Astrocyte (in vitro differentiated cells and primary cell): Measurements from ENCODE around the gene FHL2. TPM values are rescaled to one million over a fixed set of nuclear protein-coding genes. Genes with fewer than 3 reads are reported as not detected.

Experiments
- DNase-seq: peaks from one replicate; pipeline ENCODE4 v3.0.0-alpha.2; 2010; ENCODE audit warnings: low read depth
- FAIRE-seq: peaks from 2 replicates; lab custom pipeline; 2011; peaks lifted over from hg19 to GRCh38; lab: Jason Lieb, UNC
- H2AFZ ChIP-seq: 2 replicates; pipeline ENCODE4 v1.6.0; 2012; ENCODE audit warnings: low read depth, low read length, inconsistent platforms
- H3K27ac ChIP-seq: 2 replicates; pipeline ENCODE4 v1.5.1; 2011; ENCODE audit warnings: low read depth, low read length, inconsistent platforms
- H3K27me3 ChIP-seq: 2 replicates; pipeline ENCODE4 v1.6.0; 2011; ENCODE audit warnings: low read length, inconsistent platforms; ENCODE audit not compliant: insufficient read depth
- H3K36me3 ChIP-seq: 2 replicates; pipeline ENCODE4 v1.5.1; 2011; ENCODE audit warnings: low read length, inconsistent platforms; ENCODE audit not compliant: insufficient read depth
- H3K4me1 ChIP-seq: 2 replicates; pipeline ENCODE4 v1.5.1; 2011; ENCODE audit warnings: low read length, inconsistent platforms; ENCODE audit not compliant: insufficient read depth
- H3K4me2 ChIP-seq: 2 replicates; pipeline ENCODE4 v1.6.0; 2012; ENCODE audit warnings: low read length, inconsistent platforms
- H3K4me3 ChIP-seq: 2 replicates; pipeline ENCODE4 v1.5.1; 2011; ENCODE audit warnings: low read depth, mild to moderate bottlenecking, low read length, inconsistent platforms; ENCODE audit not compliant: insufficient read depth
- H3K79me2 ChIP-seq: 2 replicates; pipeline ENCODE4 v1.6.0; 2012; ENCODE audit warnings: mild to moderate bottlenecking, low read length, inconsistent platforms; ENCODE audit not compliant: insufficient read depth
- H3K9ac ChIP-seq: 2 replicates; pipeline ENCODE4 v1.6.0; 2012; ENCODE audit warnings: mild to moderate bottlenecking, low read length, inconsistent platforms
- H3K9me3 ChIP-seq: 2 replicates; pipeline ENCODE4 v1.5.1; 2012; ENCODE audit warnings: low read depth, mild to moderate bottlenecking, low read length, inconsistent platforms; ENCODE audit not compliant: insufficient read depth
- H4K20me1 ChIP-seq: 2 replicates; pipeline ENCODE4 v1.6.0; 2012; ENCODE audit warnings: low read length, inconsistent platforms; ENCODE audit not compliant: insufficient read depth
- H3K27ac Mint-ChIP-seq: one replicate; pipeline ENCODE4 v1.8.0; 2021; ENCODE audit warnings: mild to moderate bottlenecking, mixed read lengths; ENCODE audit not compliant: unreplicated experiment
- H3K27me3 Mint-ChIP-seq: one replicate; pipeline ENCODE4 v1.8.0; 2021; ENCODE audit warnings: low read depth, mixed read lengths; ENCODE audit not compliant: unreplicated experiment
- H3K36me3 Mint-ChIP-seq: one replicate; pipeline ENCODE4 v1.8.0; 2021; ENCODE audit warnings: low read depth, mixed read lengths; ENCODE audit not compliant: unreplicated experiment
- H3K4me1 Mint-ChIP-seq: one replicate; pipeline ENCODE4 v1.8.0; 2021; ENCODE audit warnings: low read depth, mixed read lengths; ENCODE audit not compliant: unreplicated experiment
- H3K4me3 Mint-ChIP-seq: one replicate; pipeline ENCODE4 v1.8.0; 2021; ENCODE audit warnings: mild to moderate bottlenecking, moderate library complexity, mixed read lengths; ENCODE audit not compliant: unreplicated experiment
- H3K9me3 Mint-ChIP-seq: one replicate; pipeline ENCODE4 v1.8.0; 2021; ENCODE audit warnings: mild to moderate bottlenecking, mixed read lengths; ENCODE audit not compliant: unreplicated experiment
- CTCF ChIP-seq: IDR thresholded peaks from 2 replicates; pipeline ENCODE4 v1.5.1; 2011; ENCODE audit warnings: low read depth, mild to moderate bottlenecking, inconsistent platforms, low read length, moderate library complexity; ENCODE audit not compliant: insufficient read depth
- EZH2 ChIP-seq: IDR thresholded peaks from 2 replicates; pipeline ENCODE4 v1.6.1; 2012; ENCODE audit warnings: mild to moderate bottlenecking, low read length, inconsistent platforms; ENCODE audit not compliant: insufficient read depth
- total RNA-seq: library from RNA; stranded (reverse); gene quantifications from 2 replicates; pipeline ENCODE4 v1.2.1, GENCODE V29; 2021

The FHL2 gene
- total RNA-seq, 1 donor from 2014 or later = 104 TPM

DNA sequence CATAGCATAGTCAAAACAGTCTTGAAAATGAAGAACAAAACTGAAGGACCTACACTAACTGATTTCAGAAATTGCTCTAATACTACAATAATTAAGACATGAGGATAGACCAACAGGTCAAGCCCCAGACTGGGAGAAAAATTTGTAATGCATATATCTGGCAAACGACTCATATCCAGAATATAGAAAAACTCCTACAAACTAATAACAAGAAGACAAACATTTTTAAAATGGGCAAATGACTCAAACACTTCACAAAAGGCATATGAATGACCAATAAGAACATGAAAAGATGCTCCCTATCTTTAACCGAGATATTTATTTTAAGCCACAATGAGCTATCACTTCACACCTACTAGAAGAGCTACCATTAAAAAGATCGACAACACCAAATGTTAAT is 83.5 kb downstream of the FHL2 start:
- Mint-ChIP-seq H3K4me1 (peaks cover 18% of the 10 kb centered on the region), H3K36me3 (no peaks in the 10 kb centered on the region), H3K27ac (no peak overlapping the region), H3K9me3 (no peaks in the 10 kb centered on the region), H3K27me3 (no peaks in the 10 kb centered on the region), H3K4me3 (no peak overlapping the region)
- H3K79me2 ChIP-seq = peaks cover 52% of the 10 kb centered on the region
- no peaks in the 10 kb centered on the region for H3K4me1 ChIP-seq
- H3K9ac ChIP-seq = no peak overlapping the region
- H3K27ac ChIP-seq = no peak overlapping the region
- no peaks in the 10 kb centered on the region for H3K9me3 ChIP-seq
- TF ChIP-seq CTCF = no peak
- no peak for TF ChIP-seq EZH2
- H4K20me1 ChIP-seq = peaks cover 33% of the 10 kb centered on the region
- H2AFZ ChIP-seq = no peak overlapping the region
- no peak overlapping the region for H3K4me3 ChIP-seq
- FAIRE-seq (no peak), DNase-seq (no peak)
- H3K36me3 ChIP-seq = no peaks in the 10 kb centered on the region
- H3K4me2 ChIP-seq = no peak overlapping the region
- no peaks in the 10 kb centered on the region for H3K27me3 ChIP-seq

GRCh38 chr2:105313877-105314276 is 85.0 kb downstream of the FHL2 start:
- H3K9me3 Mint-ChIP-seq = peaks cover 2% of the 10 kb centered on the region
- Histone ChIP-seq H3K27ac (no peak overlapping the region), H2AFZ (no peak overlapping the region), H3K36me3 (no peaks in the 10 kb centered on the region), H3K4me3 (no peak overlapping the region), H3K4me2 (no peak overlapping the region), H3K4me1 (no peaks in the 10 kb centered on the region), H4K20me1 (peaks cover 43% of the 10 kb centered on the region), H3K79me2 (peaks cover 54% of the 10 kb centered on the region), H3K9ac (no peak overlapping the region), H3K27me3 (no peaks in the 10 kb centered on the region), H3K9me3 (no peaks in the 10 kb centered on the region)
- FAIRE-seq (no peak), DNase-seq (no peak)
- peaks cover 6% of the 10 kb centered on the region for H3K36me3 Mint-ChIP-seq
- peaks cover 14% of the 10 kb centered on the region for H3K4me1 Mint-ChIP-seq
- H3K27ac Mint-ChIP-seq = no peak overlapping the region
- no peak overlapping the region for H3K4me3 Mint-ChIP-seq
- no peaks in the 10 kb centered on the region for H3K27me3 Mint-ChIP-seq
- TF ChIP-seq EZH2 (no peak), CTCF (no peak)

Other genes with a start within 250 kb of the FHL2 start
- gene GPR45, start 157.3 kb downstream of the FHL2 start, total RNA-seq = 0.22 TPM in 1 of 2 replicates, not detected in the other
- 25.1 and 26.1 TPM in 2 replicates for gene TGFBRAP1, start 69.3 kb downstream of the FHL2 start, total RNA-seq
- gene C2orf49, start 61.5 kb downstream of the FHL2 start, total RNA-seq = 21.6 and 22.6 TPM in 2 replicates